Measurements from ENCODE around the gene CSNK1D. TPM values are rescaled to one million over a fixed set of nuclear protein-coding genes. Genes with fewer than 3 reads are reported as not detected.
A peak's percentile ranks its signal among the peaks of the same experiment; 100 is the strongest.
"Not testable (repeated sequence)": the region's sequence is repeated elsewhere in the genome, so short reads cannot be mapped to it uniquely, and the experiment has no call there.

CSNK1D gene
- polyA plus RNA-seq, 4 donors = 88.6 to 125 (median 117) TPM

GRCh38 chr17:82217530-82218204 is 55.8 kb downstream of the CSNK1D start:
- no peak for DNase-seq (ENCODE audit: low read depth in 4 of 4, low spot score in 3 of 4)

- DNase-seq (ENCODE audit: low read depth in 4 of 4, low spot score in 3 of 4) = no peak
Observed at GRCh38 chr17:82217120-82217529, 56.4 kb downstream of the CSNK1D start.

GRCh38 chr17:82216301-82217119 is 57.0 kb downstream of the CSNK1D start:
- DNase-seq (ENCODE audit: low read depth in 4 of 4, low spot score in 3 of 4) = no peak

GRCh38 chr17:82215972-82216300 is 57.6 kb downstream of the CSNK1D start:
- no peak for DNase-seq (ENCODE audit: low read depth in 4 of 4, low spot score in 3 of 4)

- DNase-seq (ENCODE audit: low read depth in 4 of 4, low spot score in 3 of 4) = no peak
Observed at GRCh38 chr17:82215095-82215971, 58.2 kb downstream of the CSNK1D start.

- DNase-seq (ENCODE audit: low read depth in 4 of 4, low spot score in 3 of 4) = no peak
Observed at GRCh38 chr17:82214012-82214628, 59.4 kb downstream of the CSNK1D start.

GRCh38 chr17:82213251-82214011 is 60.1 kb downstream of the CSNK1D start:
- no peak for DNase-seq (ENCODE audit: low read depth in 4 of 4, low spot score in 3 of 4)

GRCh38 chr17:82212331-82213250 is 60.9 kb downstream of the CSNK1D start, which contains the start of gene CCDC57:
Gene CCDC57, minus strand, starts transcription at chr17:82212842. Its CDS starts 10,898 bp downstream, at chr17:82201944.
- no peak for DNase-seq (ENCODE audit: low read depth in 4 of 4, low spot score in 3 of 4)

GRCh38 chr17:82210655-82211054 is 62.8 kb downstream of the CSNK1D start:
- DNase-seq (ENCODE audit: low read depth in 4 of 4, low spot score in 3 of 4) = not testable (repeated sequence)

- peak in 1 of 4 donors; percentile 56 for DNase-seq (ENCODE audit: low read depth in 4 of 4, low spot score in 3 of 4)
Observed at GRCh38 chr17:82205720-82206508, 67.6 kb downstream of the CSNK1D start.

GRCh38 chr17:82204831-82205719 is 68.4 kb downstream of the CSNK1D start:
- DNase-seq (ENCODE audit: low read depth in 4 of 4, low spot score in 3 of 4) = no peak

- no peak for DNase-seq (ENCODE audit: low read depth in 4 of 4, low spot score in 3 of 4)
Observed at GRCh38 chr17:82203920-82204319, 69.6 kb downstream of the CSNK1D start.

- DNase-seq (ENCODE audit: low read depth in 4 of 4, low spot score in 3 of 4) = no peak
Observed at GRCh38 chr17:82202981-82203380, 70.5 kb downstream of the CSNK1D start.

- DNase-seq (ENCODE audit: low read depth in 4 of 4, low spot score in 3 of 4) = no peak
Observed at GRCh38 chr17:82201498-82201910, 72.0 kb downstream of the CSNK1D start.

- no peak for DNase-seq (ENCODE audit: low read depth in 4 of 4, low spot score in 3 of 4)
Observed at GRCh38 chr17:82200743-82201497, 72.6 kb downstream of the CSNK1D start.

GRCh38 chr17:82200135-82200534 is 73.4 kb downstream of the CSNK1D start:
- no peak for DNase-seq (ENCODE audit: low read depth in 4 of 4, low spot score in 3 of 4)
